GM23248 (cell line): Measurements from ENCODE around the gene OR6C4.
"Not testable (repeated sequence)": the region's sequence is repeated elsewhere in the genome, so short reads cannot be mapped to it uniquely, and the experiment has no call there.

Experiments
- EZH2 ChIP-seq: fragments of 200-600 bp; sonication (generic); IDR thresholded peaks from 2 replicates; pipeline ENCODE4 v1.6.1; 2018; ENCODE audit warnings: antibody characterized with exemption, mild to moderate bottlenecking; ENCODE audit not compliant: insufficient read depth, poor library complexity, severe bottlenecking
- EZH2phosphoT487 ChIP-seq: fragments of 200-600 bp; sonication (generic); IDR thresholded peaks from 2 replicates; pipeline ENCODE4 v1.6.1; 2018; ENCODE audit warnings: antibody characterized with exemption, moderate library complexity, mild to moderate bottlenecking, low read depth; ENCODE audit not compliant: insufficient read depth

- not testable (repeated sequence) for TF ChIP-seq EZH2, EZH2phosphoT487
Measured at GRCh38 chr12:55570060-55570459, 20.7 kb downstream of the OR6C4 start.
